HepG2 (cell line): ENCODE results near the gene HBEGF. TPM values are rescaled to one million over a fixed set of nuclear protein-coding genes. Genes with fewer than 3 reads are reported as not detected.

Experiments used
- ATAC-seq: fragments of 200-7000 bp; cut with Tn5 transposase; 3 replicates; pipeline ENCODE4 v1.9.1; 2020; ENCODE audit warnings: mild to moderate bottlenecking, moderate library complexity
- BruUV-seq: library from RNA; stranded (reverse); fragments of 400-500 nt; replicated peaks from 2 replicates; lab custom pipeline; 2021; lab: Mats Ljungman, UMichigan
- CTCF ChIA-PET: fragments of 300-600 bp; formaldehyde crosslinking; extraction: SDS; loops from one replicate; lab custom pipeline; 2021; ENCODE audit warnings: low total read pairs, inconsistent platforms, low intra/inter-chr PET ratio; lab: Yijun Ruan, JAX
- POLR2A ChIA-PET: fragments of 350-600 bp; sonication (Branson Sonifier 250); formaldehyde crosslinking; loops from one replicate; lab custom pipeline; 2020; ENCODE audit warnings: antibody characterized with exemption, inconsistent platforms; lab: Yijun Ruan, JAX
- DNase-seq: peaks from one replicate; pipeline ENCODE4 v3.0.0-alpha.2; 2015; ENCODE audit warnings: low spot score
- FAIRE-seq: peaks from 3 replicates; lab custom pipeline; 2011; peaks lifted over from hg19 to GRCh38; lab: Jason Lieb, UNC
- H2AFZ ChIP-seq: one replicate; pipeline ENCODE4 v1.6.1; 2011; ENCODE audit warnings: low read length, inconsistent platforms
- H3K27ac ChIP-seq: fragments of 300-600 bp; 3 replicates; pipeline ENCODE4 v1.8.0; 2011; ENCODE audit warnings: mixed run types, mild to moderate bottlenecking, mixed read lengths, low read length, inconsistent platforms; ENCODE audit not compliant: insufficient read depth; ENCODE audit errors: extremely low read length
- H3K27me3 ChIP-seq, 2 experiments: fragments of 200-600 bp in 1 of 2; 2 replicates in 1 of 2; 3 replicates in 1 of 2; pipeline versions ENCODE4 v1.6.0 to v1.8.0; 2011; ENCODE audit warnings: low read length in 2 of 2, mild to moderate bottlenecking in 2 of 2, moderate library complexity in 2 of 2, inconsistent platforms in 1 of 2; ENCODE audit not compliant: insufficient read depth in 2 of 2, control insufficient read depth in 1 of 2
- H3K36me3 ChIP-seq, 2 experiments: fragments of 200-600 bp in 1 of 2; replicated peaks in 1 of 2; 2 replicates in 1 of 2; 3 replicates in 1 of 2; pipeline versions ENCODE4 v1.5.1 to v1.8.0; 2011; ENCODE audit warnings: low read length in 2 of 2, inconsistent platforms in 1 of 2; ENCODE audit not compliant: insufficient read depth in 2 of 2, control insufficient read depth in 1 of 2
- H3K4me1 ChIP-seq: 2 replicates; pipeline ENCODE4 v1.5.1; 2012; ENCODE audit warnings: low read length, inconsistent platforms; ENCODE audit not compliant: insufficient read depth
- H3K4me2 ChIP-seq: 2 replicates; pipeline ENCODE4 v1.6.0; 2011; ENCODE audit warnings: low read depth, low read length, inconsistent platforms
- H3K4me3 ChIP-seq, 3 experiments: fragments of 200-600 bp in 1 of 3; sonication (generic), shearing (Covaris generic) in 1 of 3; replicated peaks in 1 of 3; 2 replicates each; pipeline ENCODE4 v1.5.1; 2011 to 2016; ENCODE audit warnings: low read length in 3 of 3, inconsistent platforms in 2 of 3, low read depth in 2 of 3, mild to moderate bottlenecking in 2 of 3, control low read depth in 1 of 3, mixed read lengths in 1 of 3; ENCODE audit not compliant: insufficient read depth in 1 of 3
- H3K79me2 ChIP-seq: one replicate; pipeline ENCODE4 v1.6.1; 2011; ENCODE audit warnings: low read length, inconsistent platforms; ENCODE audit not compliant: insufficient read depth
- H3K9ac ChIP-seq: 2 replicates; pipeline ENCODE4 v1.6.0; 2011; ENCODE audit warnings: mild to moderate bottlenecking, low read depth, low read length, inconsistent platforms; ENCODE audit not compliant: insufficient read depth
- H3K9me3 ChIP-seq: 2 replicates; pipeline ENCODE4 v1.5.1; 2012; ENCODE audit warnings: mild to moderate bottlenecking, low read length
- H4K20me1 ChIP-seq: 2 replicates; pipeline ENCODE4 v1.6.0; 2011; ENCODE audit warnings: inconsistent platforms, mild to moderate bottlenecking, low read length, moderate library complexity; ENCODE audit not compliant: insufficient read depth
- ATF7 ChIP-seq, 2 experiments: fragments of 450-650 bp in 1 of 2; sonication (generic) in 1 of 2; formaldehyde crosslinking in 1 of 2; IDR thresholded peaks; 2 replicates each; pipeline versions ENCODE4 v1.4.0 to v1.6.1; 2016 to 2020; ENCODE audit warnings: antibody characterized with exemption in 1 of 2, mild to moderate bottlenecking in 1 of 2, missing genetic modification reagents in 1 of 2
- ZNF646 ChIP-seq: sonication (generic); formaldehyde crosslinking; IDR thresholded peaks from 2 replicates; pipeline ENCODE4 v1.9.0; 2021; ENCODE audit warnings: mild to moderate bottlenecking, missing genetic modification reagents
- in situ Hi-C: cut with HindIII; loops from 2 replicates; pipeline ENCODE4 v1.10.0; 2017; ENCODE audit warnings: low pct_unique_long_range_greater_than_20kb; ENCODE audit not compliant: extremely low pct_ligation_motif_present
- intact Hi-C: fragments of 100-400 bp; cut with micrococcal nuclease; formaldehyde crosslinking; loops from one replicate; pipeline ENCODE4 v1.10.0; 2022; ENCODE audit not compliant: unreplicated experiment
- polyA plus RNA-seq, 8 experiments: library from polyadenylated mRNA; depleted of rRNA in 3 of 8; stranded (reverse) in 7 of 8; unstranded in 1 of 8; fragments of >200 nt; fragmentation: Illumina TruSeq in 4 of 8; extraction: Trizol in 4 of 8; gene quantifications; 2 replicates each; pipeline versions ENCODE4 v1.2.1 to v1.2.3, GENCODE V29; 2011 to 2016; ENCODE audit warnings: low read depth in 4 of 8, missing spikeins in 1 of 8, mixed read lengths in 1 of 8; ENCODE audit not compliant: insufficient read depth in 1 of 8
- total RNA-seq, 5 experiments: library from RNA; depleted of rRNA; stranded (reverse); fragments of >200 nt; fragmentation: Illumina TruSeq; extraction: Trizol; gene quantifications; 2 replicates each; pipeline ENCODE4 v1.2.3, GENCODE V29; 2016; ENCODE audit warnings: low read depth in 1 of 5

The HBEGF gene
- total and polyA plus RNA-seq, 2 of the 13 experiments (the other 11 are each of a cell fraction or from before 2014, with no cell fraction given) = 1.7 to 5.0 TPM

- no TSS peak for BruUV-seq
- H3K9me3 ChIP-seq = no peaks in the 10 kb centered on the region
- H3K4me1 ChIP-seq = peaks cover 40% of the 10 kb centered on the region
- no peak for FAIRE-seq
- ChIA-PET CTCF (no interaction called here), POLR2A (no interaction called here)
- no peak for DNase-seq
- no peak overlapping the region for H3K9ac ChIP-seq
- peaks cover 0 to 5% of the 10 kb centered on the region in 2 experiments; a peak in 4 of 5 replicates for H3K36me3 ChIP-seq
- H3K4me2 ChIP-seq = no peak overlapping the region
- intact Hi-C loops = no loop called here
- in situ Hi-C loops = no loop called here
- no peak overlapping the region for H2AFZ ChIP-seq
- no peak overlapping the region for H3K4me3 ChIP-seq
- TF ChIP-seq ATF7 (IDR thresholded peaks at IDR 0.05) (0 out of 2 replicates have a peak, but pooled peaks have one; percentile 16), ATF7 (CRISPR knock-in tag; IDR thresholded peaks at IDR 0.05) (no peak), ZNF646 (CRISPR knock-in tag) (no peak)
- H3K79me2 ChIP-seq = no peaks in the 10 kb centered on the region
- no peaks in the 10 kb centered on the region for H3K27me3 ChIP-seq
- H4K20me1 ChIP-seq = no peaks in the 10 kb centered on the region
- no peak overlapping the region for H3K27ac ChIP-seq
- no peak for ATAC-seq
Measured at GRCh38 chr5:140340605-140341121, 5.7 kb downstream of the HBEGF start.
